D721Med (cell line): Measurements from ENCODE around the gene LUZP2.
A peak's percentile ranks its signal among the peaks of the same experiment; 100 is the strongest.

Source experiments
- DNase-seq: peaks from one replicate; pipeline ENCODE4 v3.0.0; 2011; ENCODE audit warnings: low spot score; ENCODE audit not compliant: insufficient read length
- FAIRE-seq: peaks from 2 replicates; lab custom pipeline; 2011; peaks lifted over from hg19 to GRCh38; lab: Jason Lieb, UNC
- CTCF ChIP-seq: IDR thresholded peaks from 2 replicates; pipeline ENCODE4 v1.5.1; 2012; ENCODE audit warnings: mild to moderate bottlenecking, control low read depth; ENCODE audit not compliant: insufficient read depth; ENCODE audit errors: missing control alignments

Gene LUZP2

GRCh38 chr11:24636291-24636629 is 139.4 kb downstream of the LUZP2 start:
- FAIRE-seq = no peak
- TF ChIP-seq CTCF = no peak
- no peak for DNase-seq

- no peak for FAIRE-seq
- no peak for DNase-seq
- no peak for TF ChIP-seq CTCF
Observed at GRCh38 chr11:24637520-24637919, 140.7 kb downstream of the LUZP2 start.

GRCh38 chr11:24642648-24643047 is 145.8 kb downstream of the LUZP2 start:
- no peak for TF ChIP-seq CTCF
- FAIRE-seq = peak; percentile 72

GRCh38 chr11:24645563-24645962 is 148.7 kb downstream of the LUZP2 start:
- FAIRE-seq (no peak), DNase-seq (no peak)
- TF ChIP-seq CTCF = no peak

More at GRCh38 chr11:24642648-24643047, 145.8 kb downstream of the LUZP2 start:
- no peak for DNase-seq

- DNase-seq (no peak), FAIRE-seq (no peak)
- TF ChIP-seq CTCF = no peak
Observed at GRCh38 chr11:24651873-24652272, 155.0 kb downstream of the LUZP2 start.

- no peak for DNase-seq
- no peak for FAIRE-seq
- TF ChIP-seq CTCF = no peak
Observed at GRCh38 chr11:24653901-24654300, 157.0 kb downstream of the LUZP2 start.

GRCh38 chr11:24661331-24661730 is 164.5 kb downstream of the LUZP2 start:
- FAIRE-seq = no peak
- DNase-seq = no peak
- TF ChIP-seq CTCF = no peak
